Caki2 (cell line): ENCODE results near the gene LCP2. TPM values are rescaled to one million over a fixed set of nuclear protein-coding genes. Genes with fewer than 3 reads are reported as not detected.

Experiments used
- DNase-seq: peaks from one replicate; pipeline ENCODE4 v3.0.0-alpha.2; 2015; ENCODE audit warnings: low read depth
- in situ Hi-C: cut with HindIII; loops from 2 replicates; pipeline ENCODE4 v1.10.0; 2016; ENCODE audit warnings: low sequenced_read_pairs, low pct_unique_long_range_greater_than_20kb, mixed read lengths
- total RNA-seq: library from RNA; depleted of rRNA; stranded (reverse); fragments of >200 nt; shearing (Covaris generic); gene quantifications from 2 replicates; pipeline ENCODE4 v1.2.3, GENCODE V29; 2014; ENCODE audit warnings: low replicate concordance

Gene LCP2
- total RNA-seq, 1 experiment from 2014 or later, result not detected

GRCh38 chr5:170327168-170327567, 29.6 kb upstream of the LCP2 start:
- in situ Hi-C loops, result no loop called here
- DNase-seq, result no peak

DNA sequence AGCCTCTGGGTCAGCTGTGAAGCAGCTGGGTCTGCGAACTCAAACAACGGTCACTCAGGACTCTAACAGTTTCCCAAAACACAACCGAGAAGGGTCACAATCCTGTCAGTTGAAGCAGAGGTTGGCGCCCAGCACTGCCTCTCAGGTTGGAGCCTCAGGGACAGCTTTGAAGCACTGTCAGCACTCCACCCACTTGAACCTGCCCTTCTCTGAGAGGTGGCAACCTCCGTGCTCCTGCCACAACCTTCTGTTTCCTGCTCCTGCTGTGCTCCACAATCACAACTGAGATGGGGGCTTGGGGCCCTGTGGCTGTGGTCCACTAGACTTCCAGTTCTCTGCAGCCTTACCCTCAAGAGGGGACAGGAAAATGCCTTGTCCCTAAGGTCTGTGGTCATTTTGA, 21.7 kb upstream of the LCP2 start:
- DNase-seq, result no peak
- in situ Hi-C loops, result no loop called here

DNA sequence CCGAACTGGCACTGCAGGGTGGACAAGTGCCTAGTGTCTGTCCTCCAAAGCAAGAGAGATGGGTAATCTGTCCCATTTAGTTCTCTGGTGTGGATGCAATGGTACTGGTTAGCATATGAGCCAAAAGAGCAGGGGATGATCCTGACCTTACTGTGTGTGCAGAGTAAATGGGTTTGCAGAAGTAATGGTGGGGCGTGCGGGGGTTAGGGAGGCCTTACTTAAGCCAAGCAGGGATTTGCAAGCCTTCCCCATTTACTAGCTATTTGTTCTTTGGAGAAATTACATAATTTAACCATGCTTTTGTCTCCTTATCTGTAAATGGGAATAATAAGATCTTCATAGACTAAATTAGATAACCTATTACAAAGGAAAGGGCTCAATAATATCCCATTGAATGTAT, 19.9 kb upstream of the LCP2 start:
- in situ Hi-C loops, result no loop called here

DNA sequence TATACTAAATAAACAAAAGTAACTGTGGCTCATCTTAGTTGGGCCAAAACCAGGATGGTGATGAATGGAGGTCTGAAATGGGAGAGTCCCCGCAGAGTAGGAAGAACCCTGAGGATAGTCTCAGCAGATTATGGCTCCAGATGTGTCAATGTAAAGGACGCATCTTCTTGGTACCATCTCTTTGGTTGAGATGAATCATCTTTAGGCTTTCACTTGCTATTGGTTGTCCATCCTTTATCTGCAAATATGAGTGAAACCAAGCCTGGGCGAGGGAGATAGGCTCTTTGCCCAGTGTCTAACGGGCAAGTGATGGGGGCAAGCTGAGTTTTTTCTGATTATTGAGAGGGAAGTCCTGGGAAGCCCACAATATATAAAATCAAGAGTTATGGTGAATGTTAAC, 19.4 kb upstream of the LCP2 start:
- in situ Hi-C loops, result no loop called here

More for the DNA sequence above, 19.9 kb upstream of the LCP2 start:
- DNase-seq, result no peak

DNA sequence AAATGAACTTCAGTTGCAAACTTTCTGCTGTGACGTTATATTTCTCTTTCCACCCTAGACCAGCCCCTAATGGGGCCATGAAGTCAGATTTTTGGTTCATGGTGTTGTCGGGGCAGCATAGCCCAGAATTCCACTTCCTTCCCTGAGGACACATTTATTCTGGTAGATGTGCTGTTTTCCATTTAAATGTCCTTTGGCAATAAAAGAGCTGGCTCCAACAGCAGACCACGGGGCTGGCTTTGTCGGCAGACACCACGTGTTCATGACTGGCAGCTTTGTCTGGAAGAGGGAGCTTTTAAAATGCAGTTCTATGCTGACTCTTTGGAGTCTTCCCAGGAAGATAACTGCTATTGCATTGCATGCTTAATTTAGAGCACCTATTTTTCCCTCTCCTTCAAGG, 17.6 kb upstream of the LCP2 start:
- DNase-seq, result no peak
- in situ Hi-C loops, result no loop called here

More for the DNA sequence above, 19.4 kb upstream of the LCP2 start:
- DNase-seq, result no peak

- in situ Hi-C loops, result no loop called here
- DNase-seq, result no peak
These were observed 17.0 kb upstream of the LCP2 start for GRCh38 chr5:170314541-170315095.

DNA sequence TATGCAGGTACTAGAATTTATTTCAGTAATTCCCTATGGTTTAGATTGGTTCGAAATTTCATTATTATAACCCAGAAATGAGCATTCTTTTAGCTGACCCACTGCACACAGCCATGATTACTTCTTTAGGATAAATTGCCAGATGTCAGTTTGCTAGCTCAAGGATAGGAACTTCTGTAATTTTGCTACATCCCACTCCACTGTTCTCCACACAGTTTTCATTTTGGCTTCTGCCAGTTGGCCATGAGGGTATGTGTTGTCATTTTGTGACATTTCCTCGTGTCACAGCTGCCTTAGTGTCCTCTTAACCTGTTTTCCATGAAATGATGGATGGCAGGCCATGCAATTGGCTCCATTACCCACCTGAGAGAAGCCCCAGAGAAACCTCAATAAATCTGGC, 16.2 kb upstream of the LCP2 start:
- in situ Hi-C loops, result no loop called here
- DNase-seq, result no peak

DNA sequence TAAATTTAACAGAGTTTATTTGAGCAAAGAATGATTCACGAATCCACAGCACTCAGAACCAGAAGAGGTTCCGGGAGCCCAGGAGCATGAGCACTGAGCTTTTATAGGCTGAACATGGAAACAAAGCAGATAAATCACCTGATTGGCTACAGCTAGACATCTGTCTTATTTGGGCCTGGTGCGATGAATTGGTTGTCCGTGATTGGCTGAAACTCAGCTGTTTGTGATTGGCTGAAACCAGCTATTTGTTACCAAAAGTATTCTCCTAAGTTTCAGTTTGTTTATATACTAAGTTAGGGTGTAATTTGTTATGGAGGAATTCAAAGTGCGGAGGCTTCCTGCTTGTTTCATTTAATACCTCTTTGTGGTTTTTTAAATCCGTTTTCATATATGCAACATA, 15.8 kb upstream of the LCP2 start:
- in situ Hi-C loops, result no loop called here

DNA sequence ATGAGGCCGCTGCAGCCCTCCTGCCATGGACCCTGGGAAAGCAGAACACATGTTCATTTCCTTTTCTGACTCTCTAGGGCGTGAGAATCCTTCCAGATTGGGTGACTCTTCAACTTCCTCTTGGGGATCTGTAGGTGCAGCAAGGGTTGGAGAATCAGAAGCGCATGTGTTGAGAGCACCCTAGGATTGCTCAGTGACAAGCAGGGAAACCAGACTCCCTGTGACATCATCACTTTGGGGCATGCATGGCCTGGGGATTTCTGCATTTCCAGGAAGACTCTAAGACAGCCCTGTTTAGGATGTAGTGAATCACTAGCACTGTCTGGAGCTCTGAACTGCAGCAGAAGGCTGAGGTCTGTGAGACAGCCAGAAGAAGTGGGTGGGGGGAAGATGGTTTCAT, 15.1 kb upstream of the LCP2 start:
- DNase-seq, result no peak
- in situ Hi-C loops, result no loop called here

More for the DNA sequence above, 15.8 kb upstream of the LCP2 start:
- DNase-seq, result no peak

DNA sequence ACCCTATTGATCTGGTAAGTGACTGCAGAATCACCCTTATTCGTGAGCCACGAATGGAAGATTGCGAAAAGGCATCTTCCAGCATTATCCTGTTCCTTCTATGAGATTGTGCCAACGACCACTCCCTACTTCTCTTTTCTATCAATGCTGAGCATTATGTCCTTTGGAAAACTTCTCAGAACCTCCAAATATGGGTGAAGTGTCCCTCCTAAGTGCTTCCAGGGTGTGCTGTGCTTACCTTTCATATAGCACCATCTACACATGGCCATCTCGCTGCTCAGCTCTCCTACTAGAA, 14.7 kb upstream of the LCP2 start:
- in situ Hi-C loops, result no loop called here
- DNase-seq, result no peak

- DNase-seq, result no peak
These were observed 14.1 kb upstream of the LCP2 start for GRCh38 chr5:170311511-170312300.

GRCh38 chr5:170310256-170310926, 12.8 kb upstream of the LCP2 start:
- in situ Hi-C loops, result no loop called here
- no peak for DNase-seq

More at GRCh38 chr5:170311511-170312300, 14.1 kb upstream of the LCP2 start:
- in situ Hi-C loops, result no loop called here

- in situ Hi-C loops, result no loop called here
These were observed 11.1 kb upstream of the LCP2 start for GRCh38 chr5:170308686-170309085.

DNA sequence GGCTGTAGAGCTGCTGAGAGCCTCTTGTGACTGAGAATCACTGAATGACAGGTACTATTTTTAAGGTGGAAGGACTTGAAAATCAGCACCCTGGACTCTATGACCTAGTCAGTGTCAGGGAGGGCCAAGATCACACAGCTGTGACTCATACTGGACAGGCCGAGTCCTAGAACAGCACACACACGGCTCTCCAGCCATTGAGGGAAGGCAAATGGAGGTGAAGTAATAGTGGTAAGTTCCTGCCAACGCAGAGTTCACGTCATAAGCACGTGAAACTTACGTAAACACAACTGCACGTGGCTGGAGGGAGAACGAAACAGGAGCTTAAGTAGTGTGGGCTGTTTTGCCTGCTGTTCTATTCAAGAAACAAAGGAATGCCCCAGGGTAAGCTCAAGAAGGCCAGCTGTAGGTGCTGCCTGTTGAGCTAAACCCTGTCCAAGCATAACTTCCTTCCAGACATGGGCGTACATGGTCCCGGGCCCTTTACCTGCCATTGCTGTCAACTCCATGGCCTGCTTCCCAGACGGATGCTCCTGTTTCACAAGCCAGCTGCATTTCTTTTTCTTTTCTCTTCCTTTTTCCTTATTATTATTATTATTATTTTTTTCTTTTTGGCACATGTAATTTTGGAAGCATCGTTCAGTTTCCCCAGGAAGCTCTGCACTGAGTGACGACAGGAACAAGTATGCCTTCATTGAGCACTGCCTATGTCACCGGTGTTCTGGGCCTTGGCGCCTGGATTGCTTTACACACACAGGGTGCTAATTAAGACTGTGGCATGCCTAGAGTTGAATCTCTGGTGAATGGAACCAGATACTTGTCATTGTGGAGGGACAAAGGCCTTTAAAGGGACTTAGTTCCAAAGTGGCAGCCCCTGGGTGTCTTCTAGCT, 10.2 kb upstream of the LCP2 start:
- in situ Hi-C loops, result no loop called here

More at GRCh38 chr5:170308686-170309085, 11.1 kb upstream of the LCP2 start:
- DNase-seq, result no peak

DNA sequence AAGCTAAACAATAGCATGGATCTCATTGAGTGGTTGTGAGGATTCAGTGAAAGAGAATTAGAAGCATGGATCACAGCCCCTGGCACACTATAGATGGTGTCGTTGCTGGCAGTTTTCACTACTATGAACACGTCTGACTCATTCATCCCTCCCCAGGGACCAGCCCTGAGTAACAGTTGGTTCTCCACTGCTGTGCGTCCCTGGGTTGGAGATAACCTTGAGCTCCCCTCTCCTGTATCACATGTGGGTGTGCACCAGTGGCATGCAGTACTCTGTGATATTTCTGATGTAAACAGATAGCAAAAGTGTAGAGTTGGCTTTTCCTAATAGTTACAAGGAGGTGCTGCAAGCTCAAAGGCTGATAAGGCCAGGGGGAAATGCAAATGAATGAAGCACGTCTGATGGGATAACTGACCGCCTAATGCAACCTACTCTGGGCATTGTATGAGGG, 8.8 kb upstream of the LCP2 start:
- in situ Hi-C loops, result no loop called here
- DNase-seq, result no peak

More for the DNA sequence above, 10.2 kb upstream of the LCP2 start:
- DNase-seq, result peak; percentile 81

DNA sequence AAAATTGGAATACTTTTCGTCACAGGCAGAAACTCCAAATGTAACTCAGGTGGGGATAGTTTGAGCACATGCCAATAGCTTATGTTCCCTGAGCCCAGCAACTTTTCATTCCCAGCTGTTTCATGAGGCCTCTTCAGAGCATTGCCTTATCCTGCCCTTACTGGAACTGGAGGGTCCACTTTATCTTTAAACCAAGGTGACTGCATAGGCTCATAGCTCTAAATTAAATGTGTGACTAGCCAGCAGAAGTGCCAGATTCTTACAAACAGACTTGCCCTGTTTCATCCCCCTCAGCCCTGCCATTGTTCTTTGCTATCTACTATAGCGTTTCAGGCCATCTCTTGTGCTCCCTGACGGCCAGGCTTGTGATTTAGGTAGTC, 8.1 kb upstream of the LCP2 start:
- no peak for DNase-seq

DNA sequence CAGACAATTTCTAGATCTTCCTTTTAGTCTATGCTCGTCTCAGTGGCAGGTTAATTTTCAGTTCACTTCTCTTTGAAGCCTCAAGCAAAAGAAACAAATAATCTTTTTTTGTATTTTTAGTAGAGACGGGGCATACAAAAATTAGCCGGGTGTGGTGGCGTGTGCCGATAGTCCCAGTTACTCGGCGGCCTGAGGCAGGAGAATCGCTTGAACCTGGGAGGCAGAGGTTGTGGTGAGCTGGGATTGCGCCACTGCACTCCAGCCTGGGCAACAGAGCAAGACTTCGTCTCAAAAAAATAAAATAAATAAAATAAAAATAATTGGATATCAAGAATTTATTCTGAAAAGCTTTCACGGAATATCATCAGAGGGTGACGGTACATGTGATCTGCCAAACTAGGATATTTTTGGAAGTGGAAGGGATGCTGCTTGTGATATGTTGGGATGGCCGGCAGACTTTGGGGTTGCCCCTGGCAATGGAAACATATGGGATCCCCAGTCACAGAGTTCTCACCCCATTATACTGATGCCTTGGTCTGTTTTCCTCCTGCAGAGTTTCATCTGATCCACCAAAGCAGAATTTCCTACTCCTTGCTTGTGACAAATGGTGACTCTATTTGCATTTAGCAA, 7.6 kb upstream of the LCP2 start:
- DNase-seq, result no peak
- in situ Hi-C loops, result no loop called here

More for the DNA sequence above, 8.1 kb upstream of the LCP2 start:
- in situ Hi-C loops, result no loop called here

GRCh38 chr5:170303549-170303948, 6.0 kb upstream of the LCP2 start:
- in situ Hi-C loops, result no loop called here
- no peak for DNase-seq
